ENCODE measurements around the gene ARVCF.

Gene ARVCF

DNA sequence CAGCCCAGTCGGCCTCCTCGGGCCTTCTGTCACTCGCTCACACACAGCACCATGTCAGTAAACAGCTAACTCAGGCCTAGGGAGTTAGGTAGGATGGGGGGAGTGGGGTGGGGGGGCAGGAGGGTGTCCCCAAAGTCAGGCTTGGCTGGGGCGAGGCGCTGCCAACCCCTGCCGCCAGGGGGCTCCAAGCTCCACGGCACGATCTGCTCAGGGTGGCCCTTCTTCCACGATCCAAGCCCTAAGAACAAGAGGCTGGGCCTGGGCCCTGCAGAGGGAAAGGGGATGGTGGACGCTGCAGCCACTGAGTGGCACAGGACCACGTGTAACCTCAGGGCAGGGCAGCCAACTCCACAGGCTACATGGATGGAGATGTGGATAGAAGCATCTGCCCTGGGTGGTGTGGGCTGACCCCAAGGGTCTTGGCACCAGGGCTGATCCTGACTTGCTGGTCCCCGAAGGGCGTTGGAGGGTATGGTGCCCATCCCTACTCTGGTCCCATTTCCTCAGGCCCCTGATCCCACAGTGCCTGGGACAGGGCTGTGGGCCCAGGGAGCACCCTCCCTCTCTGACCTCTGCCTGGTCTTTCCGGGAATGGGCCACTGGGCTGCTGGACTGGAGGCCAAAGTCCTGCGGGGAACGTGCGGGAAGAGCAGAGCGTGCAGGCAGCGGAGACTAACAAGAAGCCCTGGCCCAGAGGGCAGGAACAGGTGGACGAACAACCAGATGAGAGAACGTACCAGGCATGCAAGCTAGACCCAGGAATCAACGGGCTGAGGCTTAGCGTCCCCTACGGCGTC is 45.9 kb downstream of the ARVCF start:
- DNase-seq, result peak; percentile 74 to 80

DNA sequence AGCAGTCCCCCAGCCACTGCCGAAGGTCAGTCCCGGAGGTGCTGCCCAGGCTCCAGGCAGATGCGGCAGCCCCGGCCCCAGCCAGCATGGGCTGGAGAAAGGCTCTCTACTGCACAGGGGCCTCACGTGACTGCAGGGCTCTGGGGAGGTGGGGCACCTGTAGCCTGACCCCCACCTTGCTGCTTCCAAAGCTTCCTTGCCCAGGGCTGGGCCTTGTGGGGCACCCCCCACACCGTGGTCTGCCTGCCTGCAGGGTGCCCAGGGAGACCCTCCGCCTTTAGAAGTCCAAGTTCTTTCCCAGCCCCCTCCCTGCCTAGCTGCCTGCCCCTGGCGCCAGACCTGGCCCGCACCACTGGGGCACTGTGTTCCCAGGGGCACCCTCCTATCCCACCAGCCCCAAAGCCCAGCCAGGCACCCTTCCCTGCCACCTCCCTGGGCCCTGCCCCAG is 46.6 kb downstream of the ARVCF start:
- DNase-seq, result no peak

DNA sequence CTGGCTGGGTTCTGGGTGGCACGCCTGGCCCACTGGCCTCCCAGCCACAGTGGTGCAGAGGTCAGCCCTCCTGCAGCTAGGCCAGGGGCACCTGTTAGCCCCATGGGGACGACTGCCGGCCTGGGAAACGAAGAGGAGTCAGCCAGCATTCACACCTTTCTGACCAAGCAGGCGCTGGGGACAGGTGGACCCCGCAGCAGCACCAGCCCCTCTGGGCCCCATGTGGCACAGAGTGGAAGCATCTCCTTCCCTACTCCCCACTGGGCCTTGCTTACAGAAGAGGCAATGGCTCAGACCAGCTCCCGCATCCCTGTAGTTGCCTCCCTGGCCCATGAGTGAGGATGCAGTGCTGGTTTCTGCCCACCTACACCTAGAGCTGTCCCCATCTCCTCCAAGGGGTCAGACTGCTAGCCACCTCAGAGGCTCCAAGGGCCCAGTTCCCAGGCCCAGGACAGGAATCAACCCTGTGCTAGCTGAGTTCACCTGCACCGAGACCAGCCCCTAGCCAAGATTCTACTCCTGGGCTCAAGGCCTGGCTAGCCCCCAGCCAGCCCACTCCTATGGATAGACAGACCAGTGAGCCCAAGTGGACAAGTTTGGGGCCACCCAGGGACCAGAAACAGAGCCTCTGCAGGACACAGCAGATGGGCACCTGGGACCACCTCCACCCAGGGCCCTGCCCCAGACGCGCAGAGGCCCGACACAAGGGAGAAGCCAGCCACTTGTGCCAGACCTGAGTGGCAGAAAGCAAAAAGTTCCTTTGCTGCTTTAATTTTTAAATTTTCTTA is 47.3 kb downstream of the ARVCF start:
- no peak for DNase-seq

DNA sequence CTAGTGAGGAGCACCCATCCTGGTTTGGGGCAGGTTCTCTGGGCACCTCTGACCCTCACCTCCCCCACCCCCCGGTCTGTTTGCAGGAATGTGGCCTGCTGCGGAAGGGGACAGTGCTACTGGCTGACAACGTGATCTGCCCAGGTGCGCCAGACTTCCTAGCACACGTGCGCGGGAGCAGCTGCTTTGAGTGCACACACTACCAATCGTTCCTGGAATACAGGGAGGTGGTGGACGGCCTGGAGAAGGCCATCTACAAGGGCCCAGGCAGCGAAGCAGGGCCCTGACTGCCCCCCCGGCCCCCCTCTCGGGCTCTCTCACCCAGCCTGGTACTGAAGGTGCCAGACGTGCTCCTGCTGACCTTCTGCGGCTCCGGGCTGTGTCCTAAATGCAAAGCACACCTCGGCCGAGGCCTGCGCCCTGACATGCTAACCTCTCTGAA is 48.2 kb downstream of the ARVCF start:
- no peak for DNase-seq

DNA sequence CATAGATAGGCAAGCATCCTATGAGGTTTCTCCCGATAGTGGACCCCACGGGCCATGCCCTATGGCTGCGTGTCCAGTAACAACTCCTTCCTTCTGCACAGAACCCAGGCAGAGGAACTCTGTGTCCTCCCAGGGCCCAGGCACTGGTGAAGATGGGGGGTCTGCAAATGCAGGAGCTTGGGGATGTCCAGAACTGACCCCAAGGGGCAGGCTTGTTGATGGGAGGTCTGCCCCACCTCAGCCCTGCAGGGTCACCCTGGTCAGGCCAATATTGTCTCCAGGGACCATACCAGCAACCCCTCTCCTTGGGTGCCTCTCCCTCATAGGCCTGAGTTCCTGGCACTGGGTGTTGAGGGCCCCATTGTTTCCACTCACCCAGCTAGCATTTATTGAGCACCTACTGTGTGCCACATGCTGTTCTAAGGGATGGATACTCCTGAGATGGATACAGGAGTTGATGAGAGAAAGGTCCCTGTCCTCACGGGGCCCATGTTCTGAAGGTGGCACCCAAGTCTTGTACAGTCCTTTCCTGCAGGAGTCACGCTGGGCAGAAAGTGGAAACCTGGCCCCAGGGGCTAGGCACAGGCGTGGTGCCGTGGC is 48.7 kb downstream of the ARVCF start:
- DNase-seq, result no peak

DNA sequence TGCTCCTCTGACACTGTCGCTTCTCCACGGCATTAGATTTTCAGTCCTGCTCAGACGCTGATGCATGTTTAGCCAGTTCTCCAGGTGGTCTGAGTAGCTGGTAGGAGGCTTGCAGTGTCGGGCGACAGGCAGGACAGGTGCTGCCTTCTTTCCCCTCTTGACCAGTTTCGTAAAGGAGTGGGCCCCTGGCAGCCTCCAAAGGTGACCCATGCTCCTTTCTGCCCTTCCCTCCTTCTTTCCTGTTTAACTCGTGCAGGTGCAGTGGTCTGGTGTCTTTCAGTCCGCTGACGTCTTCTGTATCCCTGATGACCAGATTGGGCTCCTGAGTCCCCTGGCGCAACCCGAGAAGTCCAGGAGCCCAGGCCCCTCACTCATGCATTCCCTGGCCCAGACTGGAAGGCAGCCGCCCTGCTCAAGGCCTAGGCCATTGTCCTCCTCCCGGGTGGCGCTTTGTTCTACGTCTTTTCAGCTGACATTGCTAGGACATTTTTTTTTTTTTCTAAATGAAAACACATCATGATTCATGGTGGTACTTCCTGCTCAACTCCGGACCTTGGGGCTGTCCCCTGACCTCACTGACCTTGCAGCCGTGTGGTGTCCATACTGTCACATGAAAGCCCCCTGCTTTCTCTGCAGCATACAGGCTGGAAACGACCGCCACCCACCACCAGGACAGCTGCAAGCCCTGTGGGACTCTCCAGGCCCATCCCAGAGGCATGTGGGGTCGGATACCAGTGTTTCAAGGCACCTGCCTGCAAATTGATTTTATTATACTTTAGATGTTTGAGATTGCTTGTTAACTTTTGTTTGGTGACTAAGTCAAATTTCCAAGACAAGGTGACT is 49.5 kb downstream of the ARVCF start:
- DNase-seq, result no peak

DNA sequence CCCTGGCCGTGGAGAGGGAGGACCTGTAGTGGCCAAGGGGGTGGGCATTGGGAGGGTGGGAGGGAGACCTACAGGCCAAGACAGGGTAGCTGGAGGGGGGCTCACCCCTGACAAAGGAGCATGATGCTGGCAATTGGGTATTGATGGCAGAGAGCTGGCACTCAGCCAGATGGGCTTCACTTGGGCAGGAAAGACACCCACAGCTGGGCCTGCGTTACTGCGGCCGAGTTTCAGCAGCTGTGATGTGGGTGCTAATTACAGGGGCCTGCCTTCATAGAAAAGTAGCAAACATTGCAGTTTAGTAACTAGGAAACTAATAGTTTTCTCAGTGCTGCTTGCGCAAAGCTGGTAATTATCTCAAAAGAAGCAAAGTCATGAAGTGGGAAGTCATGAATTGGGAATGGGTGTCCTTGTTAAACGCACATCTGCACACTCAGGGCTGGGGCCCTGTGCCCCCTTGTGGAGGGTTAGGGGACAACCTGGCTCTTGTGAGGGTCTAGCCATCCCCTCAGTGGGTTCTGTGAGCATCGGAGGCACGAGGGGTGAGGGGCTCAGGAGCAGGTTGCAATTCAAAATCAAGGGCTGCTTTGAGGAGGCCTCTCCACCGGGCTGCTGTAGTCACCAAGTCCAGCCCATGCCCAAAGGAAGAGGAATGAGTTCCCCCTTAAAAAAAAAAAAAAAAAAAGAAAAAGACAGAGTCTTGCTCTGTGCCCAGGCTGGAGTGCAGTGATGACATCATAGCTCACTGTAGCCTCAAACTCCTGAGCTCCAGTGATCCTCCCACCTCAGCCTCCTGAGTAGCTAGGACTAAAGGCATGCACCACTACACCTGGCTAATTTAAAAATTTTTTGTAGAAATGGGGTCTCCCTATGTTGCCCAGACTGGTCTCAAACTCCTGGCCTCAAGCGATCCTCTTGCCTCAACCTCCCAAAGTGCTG is 50.6 kb downstream of the ARVCF start:
- no peak for DNase-seq

DNA sequence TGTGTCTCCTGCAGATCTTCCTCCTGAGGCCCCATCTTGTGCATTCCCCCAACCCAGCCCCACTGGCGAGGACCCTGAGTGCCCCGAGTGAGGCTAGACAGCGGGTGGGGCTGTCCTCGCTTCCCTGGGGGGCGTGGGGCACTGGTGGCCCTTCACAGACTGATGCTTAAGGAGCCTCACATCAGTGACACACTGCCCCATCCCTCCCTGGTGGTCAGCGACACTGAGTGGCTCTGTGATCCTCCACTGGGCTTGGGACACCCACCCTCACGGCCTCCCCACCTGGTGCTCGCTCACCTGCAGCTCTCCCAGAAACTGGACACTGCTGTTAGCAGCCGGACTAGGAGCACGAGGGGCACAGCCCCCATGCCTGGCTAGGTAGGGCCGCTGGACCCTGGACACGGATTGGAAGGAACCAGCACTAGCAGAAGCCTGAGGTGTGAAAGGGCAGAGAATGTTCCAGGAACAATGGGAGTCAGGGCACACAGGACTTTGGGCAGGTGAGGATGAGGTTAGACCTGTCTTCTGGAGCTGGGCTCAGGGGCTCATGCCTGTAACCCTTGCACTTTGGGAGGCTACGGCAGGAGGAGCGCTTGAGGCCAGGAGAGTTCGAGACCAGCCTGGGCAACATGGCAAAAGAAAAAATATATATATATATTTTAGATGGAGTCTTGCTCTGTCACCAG is 51.8 kb downstream of the ARVCF start:
- no peak for DNase-seq

DNA sequence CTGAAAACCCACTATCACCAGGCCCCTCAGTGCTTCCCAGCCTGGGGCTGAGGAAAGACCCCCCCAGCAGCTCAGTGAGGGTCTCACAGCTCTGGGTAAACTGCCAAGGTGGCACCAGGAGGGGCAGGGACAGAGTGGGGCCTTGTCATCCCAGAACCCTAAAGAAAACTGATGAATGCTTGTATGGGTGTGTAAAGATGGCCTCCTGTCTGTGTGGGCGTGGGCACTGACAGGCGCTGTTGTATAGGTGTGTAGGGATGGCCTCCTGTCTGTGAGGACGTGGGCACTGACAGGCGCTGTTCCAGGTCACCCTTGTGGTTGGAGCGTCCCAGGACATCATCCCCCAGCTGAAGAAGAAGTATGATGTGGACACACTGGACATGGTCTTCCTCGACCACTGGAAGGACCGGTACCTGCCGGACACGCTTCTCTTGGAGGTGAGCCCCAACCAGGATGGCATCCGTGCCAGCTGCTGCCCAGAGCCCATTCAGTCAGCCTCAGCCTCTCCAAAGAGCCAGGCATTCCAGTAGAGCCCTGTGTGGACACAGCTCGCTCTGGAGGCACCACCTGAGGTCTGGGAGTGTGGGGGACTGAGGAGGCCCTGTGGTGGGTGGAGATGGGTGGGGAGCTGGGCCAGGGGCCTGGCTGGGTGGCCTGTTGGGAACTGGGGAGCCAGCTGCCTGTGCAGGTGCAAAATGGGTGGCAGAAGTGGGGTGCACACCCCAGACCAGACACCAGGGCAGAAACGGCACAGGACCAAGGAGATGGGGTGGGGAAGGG is 52.6 kb downstream of the ARVCF start:
- DNase-seq, result no peak

DNA sequence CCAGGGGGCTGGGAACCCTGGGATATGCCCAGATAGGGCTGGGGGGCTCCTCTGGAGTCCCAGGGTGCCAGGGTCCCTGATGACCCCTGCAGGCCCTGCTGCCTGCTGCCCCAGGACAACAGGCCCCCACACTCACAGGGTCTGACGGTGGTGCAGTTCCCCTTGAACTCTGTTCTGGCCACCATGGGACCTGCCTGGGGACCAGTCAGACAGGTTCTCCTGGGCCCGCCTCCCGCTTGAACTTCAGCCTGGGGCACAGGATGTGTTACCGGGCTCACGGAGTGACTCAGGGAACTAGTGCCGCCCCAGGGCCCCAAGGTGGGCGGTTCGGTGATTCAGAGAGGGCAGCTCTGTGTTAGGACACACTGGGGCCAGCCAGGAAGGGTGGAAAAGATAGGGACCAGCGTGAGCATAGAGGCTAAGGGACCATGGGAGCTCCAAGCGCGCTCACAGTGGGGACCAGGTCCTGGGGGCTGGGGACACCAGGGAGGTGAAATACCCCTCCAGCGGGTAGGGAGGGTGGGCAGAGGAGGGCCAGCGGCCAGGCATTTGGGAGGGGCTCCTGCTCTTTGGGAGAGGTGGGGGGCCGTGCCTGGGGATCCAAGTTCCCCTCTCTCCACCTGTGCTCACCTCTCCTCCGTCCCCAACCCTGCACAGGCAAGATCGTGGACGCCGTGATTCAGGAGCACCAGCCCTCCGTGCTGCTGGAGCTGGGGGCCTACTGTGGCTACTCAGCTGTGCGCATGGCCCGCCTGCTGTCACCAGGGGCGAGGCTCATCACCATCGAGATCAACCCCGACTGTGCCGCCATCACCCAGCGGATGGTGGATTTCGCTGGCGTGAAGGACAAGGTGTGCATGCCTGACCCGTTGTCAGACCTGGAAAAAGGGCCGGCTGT is 53.5 kb downstream of the ARVCF start:
- no peak for DNase-seq

DNA sequence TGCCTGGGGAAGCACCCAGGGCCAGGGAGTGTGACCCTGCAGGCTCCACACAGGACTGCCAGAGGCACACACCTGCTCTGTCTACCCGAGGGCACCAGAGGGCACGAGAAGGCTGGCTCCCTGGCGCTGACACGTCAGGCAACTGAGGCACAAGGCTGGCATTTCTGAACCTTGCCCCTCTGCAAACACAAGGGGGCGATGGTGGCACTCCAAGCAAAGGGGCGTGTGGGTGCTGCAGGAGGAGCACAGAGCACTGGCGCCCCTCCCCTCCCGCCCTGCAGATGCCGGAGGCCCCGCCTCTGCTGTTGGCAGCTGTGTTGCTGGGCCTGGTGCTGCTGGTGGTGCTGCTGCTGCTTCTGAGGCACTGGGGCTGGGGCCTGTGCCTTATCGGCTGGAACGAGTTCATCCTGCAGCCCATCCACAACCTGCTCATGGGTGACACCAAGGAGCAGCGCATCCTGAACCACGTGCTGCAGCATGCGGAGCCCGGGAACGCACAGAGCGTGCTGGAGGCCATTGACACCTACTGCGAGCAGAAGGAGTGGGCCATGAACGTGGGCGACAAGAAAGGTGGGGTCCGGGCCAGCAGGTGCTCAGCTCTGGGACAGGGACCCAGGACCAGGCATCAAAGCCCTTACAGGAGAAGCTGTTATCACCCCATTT is 54.2 kb downstream of the ARVCF start:
- DNase-seq, result peak; percentile 52 to 54

DNA sequence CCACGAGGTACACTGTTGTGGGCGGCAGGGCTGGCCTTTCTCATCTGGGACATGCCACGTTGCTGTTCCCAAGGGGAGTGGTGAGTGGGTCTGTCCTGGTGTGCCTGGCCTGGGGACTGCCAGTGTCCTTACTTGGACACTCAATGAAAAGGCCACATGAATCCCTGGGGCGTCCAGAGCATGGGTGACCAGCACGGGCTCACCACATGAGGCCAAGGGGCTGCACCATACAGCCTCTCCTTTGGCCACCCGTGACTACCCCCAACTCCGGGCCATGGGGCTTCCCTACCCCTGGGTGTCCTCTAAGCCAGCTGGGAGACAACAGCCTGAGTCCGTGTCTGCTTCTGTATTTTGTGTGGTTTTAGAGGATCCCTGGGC is 54.8 kb downstream of the ARVCF start:
- no peak for DNase-seq

DNA sequence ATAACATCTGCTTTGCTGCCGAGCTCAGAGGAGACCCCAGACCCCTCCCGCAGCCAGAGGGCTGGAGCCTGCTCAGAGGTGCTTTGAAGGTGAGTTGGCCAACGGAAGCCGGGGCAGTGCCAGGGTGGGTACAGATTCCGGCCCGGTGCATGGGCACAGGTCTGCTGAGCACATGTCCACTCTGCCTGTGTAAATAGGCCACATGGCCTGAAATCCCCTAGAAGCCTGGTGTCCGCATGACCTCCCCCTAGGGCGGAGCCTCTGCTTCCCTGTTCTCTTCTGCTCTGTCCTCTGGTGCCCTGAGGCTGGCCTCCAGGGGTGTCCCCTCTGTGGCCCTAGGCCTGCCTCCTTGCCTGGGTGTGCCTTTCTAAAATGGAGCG is 55.4 kb downstream of the ARVCF start:
- DNase-seq, result no peak

DNA sequence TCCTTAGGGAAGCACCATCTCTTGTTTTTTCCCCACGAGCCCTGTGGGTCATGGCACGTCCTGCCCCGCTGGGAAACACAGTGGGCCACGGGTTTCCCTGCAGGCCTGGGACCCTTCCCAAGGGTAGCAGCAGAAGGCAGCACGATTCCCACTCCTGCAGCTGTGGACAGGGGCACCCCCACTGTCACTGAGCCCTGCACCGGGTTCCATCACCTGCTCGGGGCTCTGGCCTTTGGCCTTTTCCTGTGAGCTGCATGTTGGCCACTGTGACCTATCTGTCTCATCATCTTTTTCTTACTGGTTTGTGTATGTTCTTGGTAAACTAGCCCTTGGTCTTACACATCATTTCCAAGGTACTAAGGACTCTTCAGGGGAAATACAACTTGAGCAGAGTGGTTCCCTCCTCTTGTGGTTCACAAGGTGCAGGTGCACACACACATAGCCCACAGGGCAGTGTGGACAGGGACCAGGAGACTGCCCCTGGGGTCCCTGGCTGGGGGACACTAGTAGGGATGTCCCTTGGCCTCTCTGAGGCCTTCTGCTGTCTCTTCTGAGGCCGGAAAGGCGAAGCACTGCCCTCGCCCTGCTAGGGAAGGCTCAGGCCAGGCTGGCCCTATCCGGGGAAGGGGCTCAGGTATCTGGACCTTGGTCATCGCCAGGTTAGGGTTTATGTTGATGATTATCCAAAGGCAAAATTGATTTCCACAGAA is 56.0 kb downstream of the ARVCF start:
- no peak for DNase-seq

DNA sequence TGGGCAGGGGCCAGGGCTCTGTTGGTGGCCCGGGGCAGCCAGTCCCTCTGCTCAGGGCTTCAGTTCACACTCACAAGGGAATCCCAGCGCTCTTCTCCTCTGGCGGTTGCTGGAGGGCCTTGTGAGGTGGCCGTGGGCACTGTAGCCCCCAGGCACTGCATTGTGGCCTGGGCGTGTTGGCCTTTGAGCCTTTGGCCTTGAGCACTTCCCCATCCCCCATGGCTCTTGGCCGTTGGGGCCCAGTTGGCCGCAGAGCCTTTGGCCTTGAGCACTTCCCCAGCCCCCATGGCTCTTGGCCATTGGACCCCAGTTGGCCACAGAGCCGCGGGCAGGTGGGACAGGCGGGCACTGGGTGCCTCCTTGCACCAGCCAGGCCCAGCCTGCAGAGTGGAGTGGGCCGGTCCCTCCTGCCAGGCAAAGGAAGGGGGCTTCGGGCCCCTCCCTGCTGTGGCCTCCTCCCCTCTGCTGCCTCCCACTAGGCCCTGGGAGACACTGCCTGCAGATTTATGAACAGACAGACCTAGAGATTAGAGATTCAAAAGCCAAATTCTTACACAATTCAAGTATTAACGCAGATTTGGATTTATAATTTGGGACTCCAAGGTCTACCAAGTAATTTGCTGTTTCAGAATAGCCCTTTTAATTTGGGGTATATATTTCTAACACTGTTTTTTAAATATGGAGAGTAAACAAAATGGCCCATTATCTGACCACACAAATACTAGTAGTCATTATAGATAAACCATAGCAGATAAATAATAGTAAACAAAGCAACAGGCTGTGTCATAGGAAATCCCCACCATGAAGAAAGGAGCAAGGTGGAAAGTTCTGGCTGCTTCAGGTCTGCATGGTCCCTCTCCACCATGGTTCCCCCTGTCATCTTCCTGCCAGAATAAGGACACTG is 56.8 kb downstream of the ARVCF start:
- no peak for DNase-seq

DNA sequence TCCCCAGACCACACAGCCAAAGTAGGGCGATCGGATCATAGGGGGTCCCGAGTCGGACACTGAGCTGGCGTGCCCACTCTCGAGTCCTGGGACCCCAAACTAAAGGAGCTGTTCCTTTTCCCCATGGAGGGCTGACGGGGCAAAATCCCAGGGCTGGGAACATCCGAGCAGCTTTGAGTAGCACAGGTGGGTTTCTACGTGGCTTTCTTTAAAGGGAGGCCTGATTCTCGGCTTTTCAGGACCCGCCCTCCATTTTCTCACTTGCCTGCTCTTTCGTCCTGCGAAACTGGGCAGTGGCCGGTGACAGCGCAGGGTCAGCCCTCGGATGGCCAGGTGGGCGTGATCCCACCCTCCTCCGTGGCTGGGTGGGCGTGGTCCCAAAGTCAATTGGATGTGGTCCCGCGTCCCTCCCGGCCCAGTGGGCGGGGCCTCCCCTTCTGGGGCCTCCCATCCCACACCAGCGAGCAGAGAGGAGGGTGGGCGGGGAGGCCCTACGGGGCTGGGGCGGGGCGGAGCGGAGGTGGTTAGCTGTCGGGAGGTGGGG is 57.5 kb downstream of the ARVCF start:
- no peak for DNase-seq

All from CD4-positive, alpha-beta T cell treated with Interleukin-1 beta for 1 hour (primary cell).